ENCODE results near the gene TMPRSS3. TPM values are rescaled to one million over a fixed set of nuclear protein-coding genes. Genes with fewer than 3 reads are reported as not detected.

TMPRSS3 gene
- total RNA-seq, 6 experiments from 2014 or later: 0.22 to 0.97 (median 0.71) TPM

- intact Hi-C loops (cut with DNase I): no loop called here
- 100% methylated on average over 1 of the region's 30 CpGs for WGBS (ENCODE audit: insufficient coverage, low coverage, low lambda C conversion rate, missing lambda C conversion rate)
- TF ChIP-seq POLR2A (IDR thresholded peaks at IDR 0.05): no peak
- no peak for TF ChIP-seq CTCF (IDR thresholded peaks at IDR 0.05)
- ATAC-seq (no peak), DNase-seq (peak in 1 of 3 donors; percentile 24)
- H3K4me3 ChIP-seq: no peak overlapping the region
- H3K36me3 ChIP-seq: no peaks in the 10 kb centered on the region
- H3K9me3 ChIP-seq: no peaks in the 10 kb centered on the region
- H3K27me3 ChIP-seq: no peaks in the 10 kb centered on the region
- H3K4me1 ChIP-seq: no peaks in the 10 kb centered on the region
- H3K27ac ChIP-seq: no peak overlapping the region
Observed at GRCh38 chr21:42347601-42348327, 48.1 kb downstream of the TMPRSS3 start.

- no peak for ATAC-seq
- intact Hi-C loops (cut with DNase I): no loop called here
Observed at GRCh38 chr21:42346866-42347600, 48.8 kb downstream of the TMPRSS3 start.

GRCh38 chr21:42346441-42346840 lies 49.4 kb downstream of the TMPRSS3 start:
- Histone ChIP-seq H3K9me3 (no peaks in the 10 kb centered on the region), H3K27me3 (no peaks in the 10 kb centered on the region), H3K4me3 (no peak overlapping the region), H3K27ac (no peak overlapping the region), H3K36me3 (no peaks in the 10 kb centered on the region), H3K4me1 (no peaks in the 10 kb centered on the region)
- 71% methylated on average over 7 of the region's 9 CpGs for WGBS (ENCODE audit: insufficient coverage, low coverage, low lambda C conversion rate, missing lambda C conversion rate)
- TF ChIP-seq POLR2A (IDR thresholded peaks at IDR 0.05) (no peak), CTCF (IDR thresholded peaks at IDR 0.05) (no peak)
- intact Hi-C loops (cut with DNase I): no loop called here
- DNase-seq: peak in 1 of 3 donors; percentile 21
- no peak for ATAC-seq

More at GRCh38 chr21:42346866-42347600, 48.8 kb downstream of the TMPRSS3 start:
- peak in 1 of 3 donors; percentile 24 for DNase-seq
- H3K4me1 ChIP-seq: no peaks in the 10 kb centered on the region
- TF ChIP-seq POLR2A (IDR thresholded peaks at IDR 0.05) (no peak), CTCF (IDR thresholded peaks at IDR 0.05) (no peak)
- H3K27me3 ChIP-seq: no peaks in the 10 kb centered on the region
- H3K27ac ChIP-seq: no peak overlapping the region
- H3K36me3 ChIP-seq: no peaks in the 10 kb centered on the region
- 63% methylated on average over 4 of the region's 30 CpGs for WGBS (ENCODE audit: insufficient coverage, low coverage, low lambda C conversion rate, missing lambda C conversion rate)
- H3K4me3 ChIP-seq: no peak overlapping the region
- H3K9me3 ChIP-seq: no peaks in the 10 kb centered on the region

DNA sequence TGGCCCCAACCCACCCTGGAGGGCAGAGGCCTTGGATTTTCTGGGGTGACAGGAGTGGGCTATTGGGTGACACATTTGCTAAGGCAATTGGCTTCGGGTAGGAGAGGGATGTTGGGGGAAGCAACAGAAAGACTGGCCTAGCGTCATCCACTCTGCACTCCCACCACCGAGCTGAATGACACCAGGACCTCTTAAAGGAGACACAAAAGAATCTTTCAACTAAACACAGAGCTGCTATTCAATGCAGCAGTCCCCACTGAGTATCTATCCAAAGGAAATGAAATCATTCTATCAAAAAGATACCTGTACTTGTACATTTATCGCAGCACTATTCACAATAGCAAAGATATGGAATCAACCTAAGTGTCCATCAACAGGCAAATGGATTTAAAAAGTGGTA lies 51.2 kb downstream of the TMPRSS3 start:
- no peak overlapping the region for H3K27ac ChIP-seq
- ATAC-seq: no peak
- no peak overlapping the region for H3K4me3 ChIP-seq
- no peaks in the 10 kb centered on the region for H3K36me3 ChIP-seq
- no peaks in the 10 kb centered on the region for H3K9me3 ChIP-seq
- no peaks in the 10 kb centered on the region for H3K27me3 ChIP-seq
- no peaks in the 10 kb centered on the region for H3K4me1 ChIP-seq
- WGBS (ENCODE audit: insufficient coverage, low coverage, low lambda C conversion rate, missing lambda C conversion rate): 72% methylated on average over 3 of the region's 4 CpGs
- DNase-seq: no peak
- no peak for TF ChIP-seq CTCF (IDR thresholded peaks at IDR 0.05)
- TF ChIP-seq POLR2A (IDR thresholded peaks at IDR 0.05): no peak
- intact Hi-C loops (cut with DNase I): no loop called here
